K562 (cell line): ENCODE results near the gene LTB4R2. TPM values are rescaled to one million over a fixed set of nuclear protein-coding genes. Genes with fewer than 3 reads are reported as not detected.

ENCODE experiments used
- ATAC-seq: fragments of 200-7000 bp; cut with Tn5 transposase; 3 replicates; pipeline ENCODE4 v1.9.1; 2020; ENCODE audit warnings: moderate library complexity
- BruUV-seq: library from RNA; stranded (reverse); fragments of 400-500 nt; replicated peaks from 2 replicates; lab custom pipeline; 2021; lab: Mats Ljungman, UMichigan
- CTCF ChIA-PET: fragments of 300-600 bp; formaldehyde crosslinking; extraction: SDS; loops from one replicate; lab custom pipeline; 2021; ENCODE audit warnings: low intra/inter-chr PET ratio; lab: Yijun Ruan, JAX
- POLR2A ChIA-PET: fragments of 300-600, 350-650 bp; sonication (Branson Sonifier 250); formaldehyde crosslinking; extraction: SDS; loops from one replicate; lab custom pipeline; 2021; ENCODE audit warnings: antibody characterized with exemption, inconsistent platforms; lab: Yijun Ruan, JAX
- DNase-seq, 4 experiments: peaks; one replicate each; pipeline versions ENCODE4 v3.0.0 to v3.0.0-alpha.2; 2011 to 2018; ENCODE audit warnings: low spot score in 3 of 4, mixed read lengths in 3 of 4; ENCODE audit errors: extremely low read depth in 1 of 4
- FAIRE-seq: peaks from 2 replicates; lab custom pipeline; 2011; peaks lifted over from hg19 to GRCh38; lab: Jason Lieb, UNC
- H2AFZ ChIP-seq: 2 replicates; pipeline ENCODE4 v1.6.0; 2011; ENCODE audit warnings: low read depth, low read length, control low read depth, inconsistent platforms
- H3K27ac ChIP-seq: fragments of 200-600 bp; 3 replicates; pipeline ENCODE4 v1.8.0; 2011; ENCODE audit warnings: low read depth, mild to moderate bottlenecking, control low read depth, inconsistent platforms, low read length, moderate library complexity, mixed read lengths; ENCODE audit errors: extremely low read depth
- H3K27me3 ChIP-seq, 2 experiments: fragments of 300-600 bp in 1 of 2; 2 replicates in 1 of 2; 3 replicates in 1 of 2; pipeline versions ENCODE4 v1.6.0 to v1.8.0; 2011; ENCODE audit warnings: inconsistent platforms in 2 of 2, low read length in 2 of 2, mild to moderate bottlenecking in 1 of 2, mixed read lengths in 1 of 2, moderate library complexity in 1 of 2; ENCODE audit not compliant: control insufficient read depth in 2 of 2, insufficient read depth in 2 of 2
- H3K36me3 ChIP-seq: fragments of 300-600 bp; 3 replicates; pipeline ENCODE4 v1.8.0; 2011; ENCODE audit warnings: mild to moderate bottlenecking, low read length, inconsistent platforms; ENCODE audit not compliant: control insufficient read depth, insufficient read depth
- H3K4me1 ChIP-seq, 2 experiments: fragments of 200-600 bp in 1 of 2; replicated peaks in 1 of 2; 2 replicates in 1 of 2; 3 replicates in 1 of 2; pipeline versions ENCODE4 v1.5.1 to v1.8.0; 2011; ENCODE audit warnings: inconsistent platforms in 2 of 2, low read length in 2 of 2, mild to moderate bottlenecking in 1 of 2, mixed read lengths in 1 of 2, moderate library complexity in 1 of 2; ENCODE audit not compliant: control insufficient read depth in 2 of 2, insufficient read depth in 2 of 2
- H3K4me2 ChIP-seq: 2 replicates; pipeline ENCODE4 v1.6.1; 2011; ENCODE audit warnings: low read length, control low read depth, inconsistent platforms, mixed read lengths; ENCODE audit not compliant: insufficient read depth
- H3K4me3 ChIP-seq: fragments of 200-600 bp; sonication (generic), shearing (Covaris generic); 2 replicates; pipeline ENCODE4 v1.5.1; 2016; ENCODE audit warnings: control low read depth, inconsistent platforms
- H3K79me2 ChIP-seq: fragments of 200-600 bp; 3 replicates; pipeline ENCODE4 v1.8.0; 2011; ENCODE audit warnings: low read length, inconsistent platforms; ENCODE audit not compliant: control insufficient read depth, insufficient read depth
- H3K9ac ChIP-seq, 2 experiments: 2 replicates each; pipeline versions ENCODE4 v1.6.0 to v1.6.1; 2011; ENCODE audit warnings: low read depth in 2 of 2, low read length in 2 of 2, control low read depth in 1 of 2, inconsistent platforms in 1 of 2, mild to moderate bottlenecking in 1 of 2, mixed read lengths in 1 of 2; ENCODE audit not compliant: insufficient read depth in 1 of 2
- H3K9me1 ChIP-seq: one replicate; pipeline ENCODE4 v1.6.0; 2011; ENCODE audit warnings: inconsistent platforms, mild to moderate bottlenecking, low read length, moderate library complexity; ENCODE audit not compliant: control insufficient read depth, insufficient read depth
- H3K9me3 ChIP-seq: replicated peaks from 2 replicates; pipeline ENCODE4 v1.5.1; 2011; ENCODE audit warnings: low read depth, low read length, inconsistent platforms; ENCODE audit not compliant: control insufficient read depth, insufficient read depth
- H4K20me1 ChIP-seq: replicated peaks from 2 replicates; pipeline ENCODE4 v1.6.1; 2011; ENCODE audit warnings: low read length, inconsistent platforms, mixed read lengths; ENCODE audit not compliant: control insufficient read depth, insufficient read depth
- DACH1 ChIP-seq: fragments of 450-650 bp; IDR thresholded peaks from 2 replicates; pipeline ENCODE4 v1.6.1; 2018; ENCODE audit not compliant: partially characterized antibody
- E2F5 ChIP-seq: sonication (generic); formaldehyde crosslinking; IDR thresholded peaks from 2 replicates; pipeline ENCODE4 v1.8.0; 2022; ENCODE audit warnings: mild to moderate bottlenecking, missing genetic modification reagents
- E4F1 ChIP-seq: fragments of 250-450 bp; sonication (Bioruptor Pico); IDR thresholded peaks from 2 replicates; pipeline ENCODE4 v1.5.0; 2021; ENCODE audit warnings: mild to moderate bottlenecking, borderline replicate concordance
- MTF1 ChIP-seq: fragments of 250-450 bp; sonication (Bioruptor Pico); IDR thresholded peaks from 2 replicates; pipeline ENCODE4 v1.9.0; 2021; ENCODE audit warnings: moderate library complexity, mild to moderate bottlenecking, inconsistent platforms, borderline replicate concordance
- ZC3H4 ChIP-seq: sonication (generic); formaldehyde crosslinking; IDR thresholded peaks from 2 replicates; pipeline ENCODE4 v1.9.0; 2021; ENCODE audit warnings: missing genetic modification reagents, borderline replicate concordance
- ZNF146 ChIP-seq: IDR thresholded peaks from one replicate; pipeline ENCODE4 v1.6.1; 2018; ENCODE audit warnings: missing compliant biosample characterization; ENCODE audit not compliant: unreplicated experiment
- WGBS: fragments of 100-300 bp; shearing (Covaris generic); methylation state at CpG from one replicate; pipeline ENCODE4 v1.1.6; 2016; ENCODE audit warnings: low coverage, mixed read lengths; ENCODE audit not compliant: insufficient coverage; ENCODE audit errors: missing lambda C conversion rate; 5-methylcytosine and 5-hydroxymethylcytosine counted together
- in situ Hi-C: fragments of 300-500 bp; cut with MboI; formaldehyde crosslinking; loops from 4 replicates; pipeline ENCODE4 v1.15.0; 2018; ENCODE audit warnings: inconsistent platforms, mixed read lengths
- intact Hi-C: fragments of 100-400 bp; cut with micrococcal nuclease; formaldehyde crosslinking; loops from 2 replicates; pipeline ENCODE4 v1.14.2; 2022
- polyA plus RNA-seq, 8 experiments: library from polyadenylated mRNA; depleted of rRNA in 4 of 8; stranded (reverse) in 5 of 8; unstranded in 3 of 8; fragments of >200 nt; fragmentation: Nextera tagmentation in 2 of 8; fragmentation: Illumina TruSeq in 1 of 8; extraction: Ambion mirVana in 2 of 8; extraction: Trizol in 1 of 8; gene quantifications; 2 replicates each; pipeline versions ENCODE4 v1.2.1 to v1.2.3, GENCODE V29; 2011 to 2014; ENCODE audit warnings: inconsistent platforms in 1 of 8, missing spikeins in 1 of 8
- total RNA-seq, 7 experiments: library from RNA; depleted of rRNA in 6 of 7; stranded (reverse); fragments of >200 nt in 6 of 7; fragmentation: Illumina TruSeq in 2 of 7; extraction: Trizol in 2 of 7; gene quantifications; 2 replicates each; pipeline versions ENCODE4 v1.2.1 to v1.2.3, GENCODE V29; 2011 to 2021; ENCODE audit warnings: low replicate concordance in 1 of 7
- TF ChIP-seq, protein P1 (sequence below), 2 experiments: fragments of 450-650 bp; formaldehyde crosslinking in 1 of 2; IDR thresholded peaks; 2 replicates each; pipeline versions ENCODE4 v1.4.0 to v1.6.1; 2014 to 2020; ENCODE audit warnings: mild to moderate bottlenecking in 2 of 2, borderline replicate concordance in 1 of 2, low read depth in 1 of 2

The LTB4R2 gene
- total and polyA plus RNA-seq, 9 of the 15 experiments (the other 6 are each of a cell fraction or from before 2014, with no cell fraction given) = 0.03 to 11.6 (median 2.8) TPM; not detected in 1

- no peaks in the 10 kb centered on the region for H3K79me2 ChIP-seq
- H2AFZ ChIP-seq = no peak overlapping the region
- no peak overlapping the region for H3K4me3 ChIP-seq
- POLR2A ChIA-PET = interaction anchor here (1.1 to 1.3 kb wide), 2 partner anchors 104 to 109 kb away, joined by 3 to 6 read pairs; no protein-coding TSS in a partner anchor
- no peaks in the 10 kb centered on the region for H3K9me1 ChIP-seq
- H3K4me1 ChIP-seq = peaks cover 2 to 17% of the 10 kb centered on the region in 2 experiments; a peak in 4 of 5 replicates
- BruUV-seq = no TSS peak
- H3K27ac ChIP-seq = no peak overlapping the region
- intact Hi-C loops (no loop called here), in situ Hi-C loops (loop anchor here (25.0 kb wide), 1 partner anchor 360 kb away; no protein-coding TSS in a partner anchor)
- H3K4me2 ChIP-seq = no peak overlapping the region
- no peaks in the 10 kb centered on the region for H3K27me3 ChIP-seq
- no peaks in the 10 kb centered on the region for H4K20me1 ChIP-seq
- H3K9me3 ChIP-seq = no peaks in the 10 kb centered on the region
- TF ChIP-seq ZNF146 = no peak
- TF ChIP-seq, protein P1, sequence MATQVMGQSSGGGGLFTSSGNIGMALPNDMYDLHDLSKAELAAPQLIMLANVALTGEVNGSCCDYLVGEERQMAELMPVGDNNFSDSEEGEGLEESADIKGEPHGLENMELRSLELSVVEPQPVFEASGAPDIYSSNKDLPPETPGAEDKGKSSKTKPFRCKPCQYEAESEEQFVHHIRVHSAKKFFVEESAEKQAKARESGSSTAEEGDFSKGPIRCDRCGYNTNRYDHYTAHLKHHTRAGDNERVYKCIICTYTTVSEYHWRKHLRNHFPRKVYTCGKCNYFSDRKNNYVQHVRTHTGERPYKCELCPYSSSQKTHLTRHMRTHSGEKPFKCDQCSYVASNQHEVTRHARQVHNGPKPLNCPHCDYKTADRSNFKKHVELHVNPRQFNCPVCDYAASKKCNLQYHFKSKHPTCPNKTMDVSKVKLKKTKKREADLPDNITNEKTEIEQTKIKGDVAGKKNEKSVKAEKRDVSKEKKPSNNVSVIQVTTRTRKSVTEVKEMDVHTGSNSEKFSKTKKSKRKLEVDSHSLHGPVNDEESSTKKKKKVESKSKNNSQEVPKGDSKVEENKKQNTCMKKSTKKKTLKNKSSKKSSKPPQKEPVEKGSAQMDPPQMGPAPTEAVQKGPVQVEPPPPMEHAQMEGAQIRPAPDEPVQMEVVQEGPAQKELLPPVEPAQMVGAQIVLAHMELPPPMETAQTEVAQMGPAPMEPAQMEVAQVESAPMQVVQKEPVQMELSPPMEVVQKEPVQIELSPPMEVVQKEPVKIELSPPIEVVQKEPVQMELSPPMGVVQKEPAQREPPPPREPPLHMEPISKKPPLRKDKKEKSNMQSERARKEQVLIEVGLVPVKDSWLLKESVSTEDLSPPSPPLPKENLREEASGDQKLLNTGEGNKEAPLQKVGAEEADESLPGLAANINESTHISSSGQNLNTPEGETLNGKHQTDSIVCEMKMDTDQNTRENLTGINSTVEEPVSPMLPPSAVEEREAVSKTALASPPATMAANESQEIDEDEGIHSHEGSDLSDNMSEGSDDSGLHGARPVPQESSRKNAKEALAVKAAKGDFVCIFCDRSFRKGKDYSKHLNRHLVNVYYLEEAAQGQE (IDR thresholded peaks at IDR 0.05; ENCODE audit: borderline replicate concordance) = no peak
- TF ChIP-seq, protein P1 (CRISPR knock-in tag; IDR thresholded peaks at IDR 0.05; ENCODE audit: low read depth) = no peak
- no peak for TF ChIP-seq MTF1 (CRISPR knock-in tag)
- no peak for TF ChIP-seq DACH1
- no peak for TF ChIP-seq ZC3H4 (CRISPR knock-in tag)
- no peak for TF ChIP-seq E4F1 (CRISPR knock-in tag)
- TF ChIP-seq E2F5 = no peak
- CTCF ChIA-PET = interaction anchor here (1.7 kb wide), 1 partner anchor 104 kb away, joined by 5 read pairs; no protein-coding TSS in a partner anchor
- H3K36me3 ChIP-seq = no peaks in the 10 kb centered on the region
- WGBS = 28% methylated on average over 2 of the region's 2 CpGs
- DNase-seq (no peak), ATAC-seq (no peak), FAIRE-seq (no peak)
- H3K9ac ChIP-seq = peak overlapping the region in 1 of 2 experiments; percentile 52; a peak in 1 of 4 replicates
Measured at GRCh38 chr14:24327303-24327702, 17.4 kb downstream of the LTB4R2 start.
